ENCODE results near the gene NBAS. TPM values are rescaled to one million over a fixed set of nuclear protein-coding genes. Genes with fewer than 3 reads are reported as not detected.

Gene NBAS
- total RNA-seq, 2 donors from 2014 or later: 31.5 to 32.0 TPM

GRCh38 chr2:15346624-15347023 is 214.5 kb downstream of the NBAS start:
- Histone ChIP-seq H3K9me3 (no peaks in the 10 kb centered on the region), H3K27me3 (replicated peaks; ENCODE audit: insufficient read depth) (no peaks in the 10 kb centered on the region), H3K27ac (no peak overlapping the region), H3K36me3 (no peaks in the 10 kb centered on the region), H3K4me1 (ENCODE audit: control insufficient read depth in 1 of 2, low read depth in 2 of 2) (no peaks in the 10 kb centered on the region), H3K4me3 (no peak overlapping the region)
- TF ChIP-seq, protein P1, sequence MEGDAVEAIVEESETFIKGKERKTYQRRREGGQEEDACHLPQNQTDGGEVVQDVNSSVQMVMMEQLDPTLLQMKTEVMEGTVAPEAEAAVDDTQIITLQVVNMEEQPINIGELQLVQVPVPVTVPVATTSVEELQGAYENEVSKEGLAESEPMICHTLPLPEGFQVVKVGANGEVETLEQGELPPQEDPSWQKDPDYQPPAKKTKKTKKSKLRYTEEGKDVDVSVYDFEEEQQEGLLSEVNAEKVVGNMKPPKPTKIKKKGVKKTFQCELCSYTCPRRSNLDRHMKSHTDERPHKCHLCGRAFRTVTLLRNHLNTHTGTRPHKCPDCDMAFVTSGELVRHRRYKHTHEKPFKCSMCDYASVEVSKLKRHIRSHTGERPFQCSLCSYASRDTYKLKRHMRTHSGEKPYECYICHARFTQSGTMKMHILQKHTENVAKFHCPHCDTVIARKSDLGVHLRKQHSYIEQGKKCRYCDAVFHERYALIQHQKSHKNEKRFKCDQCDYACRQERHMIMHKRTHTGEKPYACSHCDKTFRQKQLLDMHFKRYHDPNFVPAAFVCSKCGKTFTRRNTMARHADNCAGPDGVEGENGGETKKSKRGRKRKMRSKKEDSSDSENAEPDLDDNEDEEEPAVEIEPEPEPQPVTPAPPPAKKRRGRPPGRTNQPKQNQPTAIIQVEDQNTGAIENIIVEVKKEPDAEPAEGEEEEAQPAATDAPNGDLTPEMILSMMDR (IDR thresholded peaks at IDR 0.05): no peak
- ATAC-seq (ENCODE audit: insufficient number of reproducible peaks, low FRiP score, low read depth) (no peak), DNase-seq (ENCODE audit: low spot score) (no peak)

DNA sequence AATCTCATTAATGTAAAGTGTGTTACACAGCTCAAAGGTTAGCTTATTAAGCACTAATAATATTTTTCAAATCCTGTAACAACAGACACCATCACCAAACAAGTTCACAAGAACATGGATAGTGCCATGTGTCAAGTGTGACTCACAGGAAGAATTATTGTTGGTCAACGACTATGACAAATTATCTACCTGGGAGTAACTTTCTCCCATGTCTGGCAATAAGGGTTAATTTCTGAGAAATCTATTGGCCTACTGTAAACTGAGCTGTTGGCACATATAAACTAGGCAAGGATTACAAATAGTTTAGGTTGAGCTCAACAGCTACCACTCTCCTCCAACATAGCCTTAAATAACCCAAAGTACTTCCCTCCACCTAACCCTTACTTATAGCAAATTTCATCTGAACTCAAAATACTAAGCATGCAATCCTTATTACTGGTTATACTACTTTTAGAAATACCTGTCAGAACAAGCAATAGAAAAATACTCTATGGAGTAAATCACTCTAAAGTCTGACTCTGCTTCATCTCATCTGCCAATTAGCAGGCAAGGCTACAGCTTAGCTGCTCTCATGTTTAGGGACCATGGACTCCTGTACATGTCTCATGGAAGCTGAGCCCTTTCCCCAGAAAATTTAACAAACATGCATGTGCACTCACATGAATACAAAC is 223.0 kb downstream of the NBAS start:
- ATAC-seq (ENCODE audit: insufficient number of reproducible peaks, low FRiP score, low read depth): no peak
- Histone ChIP-seq H3K4me3 (no peak overlapping the region), H3K9me3 (no peaks in the 10 kb centered on the region), H3K36me3 (no peaks in the 10 kb centered on the region), H3K27me3 (replicated peaks; ENCODE audit: insufficient read depth) (no peaks in the 10 kb centered on the region), H3K27ac (no peak overlapping the region), H3K4me1 (ENCODE audit: control insufficient read depth in 1 of 2, low read depth in 2 of 2) (no peaks in the 10 kb centered on the region)
- no peak for DNase-seq (ENCODE audit: low spot score)
- TF ChIP-seq, protein P1 (IDR thresholded peaks at IDR 0.05): no peak

DNA sequence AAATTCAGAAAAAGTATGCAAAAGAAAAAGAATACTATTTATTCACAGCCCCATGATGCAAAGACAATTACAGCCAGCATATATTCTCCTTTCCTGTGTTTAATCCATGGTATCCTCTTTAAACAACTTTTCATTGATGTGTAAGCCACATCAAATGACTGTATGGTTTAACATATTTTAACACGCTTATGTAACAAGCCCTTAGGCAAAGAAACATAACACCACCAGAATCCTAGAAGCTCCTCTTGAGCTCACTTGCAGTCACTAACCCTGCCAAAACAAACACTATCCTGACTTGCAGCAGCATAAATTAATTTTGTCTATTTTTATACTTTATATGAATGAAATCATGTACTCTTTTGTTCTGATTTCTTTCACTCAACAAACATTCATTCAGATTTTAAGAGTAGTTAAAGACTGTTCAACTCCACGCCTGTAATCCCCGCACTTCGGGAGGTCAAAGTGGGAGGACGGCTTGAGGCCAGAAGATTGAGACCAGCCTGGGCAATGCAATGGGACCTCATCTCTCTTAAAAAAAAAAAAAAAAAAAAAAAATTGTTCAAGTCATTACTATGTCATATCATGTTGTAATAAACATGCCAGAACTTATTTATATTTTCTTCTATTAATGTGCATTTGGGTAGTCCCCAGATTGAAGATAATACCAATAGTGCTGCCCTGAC is 226.3 kb downstream of the NBAS start:
- Histone ChIP-seq H3K36me3 (peaks cover 3% of the 10 kb centered on the region), H3K27ac (no peak overlapping the region), H3K4me1 (ENCODE audit: control insufficient read depth in 1 of 2, low read depth in 2 of 2) (no peaks in the 10 kb centered on the region), H3K27me3 (replicated peaks; ENCODE audit: insufficient read depth) (no peaks in the 10 kb centered on the region), H3K9me3 (no peaks in the 10 kb centered on the region), H3K4me3 (no peak overlapping the region)
- TF ChIP-seq, protein P1 (IDR thresholded peaks at IDR 0.05): no peak
- no peak for DNase-seq (ENCODE audit: low spot score)
- no peak for ATAC-seq (ENCODE audit: insufficient number of reproducible peaks, low FRiP score, low read depth)

GRCh38 chr2:15331787-15332186 is 229.3 kb downstream of the NBAS start:
- no peak overlapping the region for H3K4me3 ChIP-seq
- TF ChIP-seq, protein P1 (IDR thresholded peaks at IDR 0.05): no peak
- no peak overlapping the region for H3K27ac ChIP-seq
- ATAC-seq (ENCODE audit: insufficient number of reproducible peaks, low FRiP score, low read depth): no peak
- no peaks in the 10 kb centered on the region for H3K4me1 ChIP-seq (ENCODE audit: control insufficient read depth in 1 of 2, low read depth in 2 of 2)
- H3K36me3 ChIP-seq: peaks cover 11% of the 10 kb centered on the region
- no peaks in the 10 kb centered on the region for H3K27me3 ChIP-seq (replicated peaks; ENCODE audit: insufficient read depth)
- H3K9me3 ChIP-seq: no peaks in the 10 kb centered on the region
- DNase-seq (ENCODE audit: low spot score): no peak

DNA sequence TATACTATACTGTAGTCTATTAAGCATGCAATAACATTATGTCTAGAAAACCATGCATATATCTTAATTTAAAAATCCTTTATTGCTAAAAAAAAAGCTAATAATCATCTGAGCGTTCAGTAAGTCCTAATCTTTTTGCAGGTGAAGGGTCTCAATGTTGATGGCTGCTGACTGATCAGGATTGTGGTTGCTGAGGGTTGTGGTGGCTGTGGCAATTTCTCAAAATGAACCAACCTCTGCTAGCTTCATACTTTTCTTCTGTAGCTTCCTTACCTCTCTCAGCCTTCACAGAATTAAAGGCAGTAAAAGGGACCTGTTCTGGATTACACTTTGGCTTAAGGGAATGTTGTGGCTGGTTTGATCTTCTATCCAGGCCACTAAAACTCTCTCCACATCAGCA is 235.8 kb downstream of the NBAS start:
- no peak overlapping the region for H3K4me3 ChIP-seq
- H3K4me1 ChIP-seq (ENCODE audit: control insufficient read depth in 1 of 2, low read depth in 2 of 2): no peaks in the 10 kb centered on the region
- DNase-seq (ENCODE audit: low spot score): no peak
- ATAC-seq (ENCODE audit: insufficient number of reproducible peaks, low FRiP score, low read depth): no peak
- peaks cover 12% of the 10 kb centered on the region for H3K36me3 ChIP-seq
- no peaks in the 10 kb centered on the region for H3K27me3 ChIP-seq (replicated peaks; ENCODE audit: insufficient read depth)
- peaks cover 3% of the 10 kb centered on the region for H3K9me3 ChIP-seq
- TF ChIP-seq, protein P1 (IDR thresholded peaks at IDR 0.05): no peak
- H3K27ac ChIP-seq: no peak overlapping the region

Data from thoracic aorta (tissue), 2 donors.